Measurements from ENCODE around the gene TIAM1.

TIAM1 gene

DNA sequence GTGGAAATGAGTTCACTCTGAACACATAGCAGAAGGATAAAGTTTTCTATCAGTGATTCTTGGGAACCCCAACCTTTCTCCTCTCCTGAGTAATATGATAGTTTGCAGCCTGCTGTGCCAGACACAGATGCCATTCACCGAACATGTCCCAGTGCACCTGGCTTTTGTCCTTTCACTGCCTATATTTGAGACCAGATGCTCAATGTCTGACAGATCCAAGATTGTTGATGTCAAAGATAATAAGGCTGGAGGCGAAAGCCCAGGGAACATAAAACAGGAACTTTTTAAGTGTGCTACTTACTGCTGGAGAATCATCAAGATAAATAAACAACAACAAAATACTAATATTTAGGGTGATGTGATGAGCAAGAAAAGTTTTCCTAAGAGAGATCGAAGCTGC is 139.3 kb downstream of the TIAM1 start:
- H3K36me3 ChIP-seq (ENCODE audit: control insufficient read depth in 5 of 5, insufficient read depth in 5 of 5, low read length in 5 of 5), result no peaks in the 10 kb centered on the region
- no peaks in the 10 kb centered on the region for H3K9me3 ChIP-seq (ENCODE audit: control insufficient read depth in 5 of 5, low read length in 5 of 5)
- no peaks in the 10 kb centered on the region for H3K27me3 ChIP-seq (ENCODE audit: control insufficient read depth in 5 of 5, insufficient read depth in 4 of 5, low read length in 5 of 5)
- H3K4me1 ChIP-seq (ENCODE audit: control insufficient read depth in 5 of 5, insufficient read depth in 5 of 5, low read length in 5 of 5), result peaks cover 2 to 19% (median 14%) of the 10 kb centered on the region in 5 donors
- no peak overlapping the region for H3K9ac ChIP-seq (ENCODE audit: low read length in 5 of 5)
- H3K4me3 ChIP-seq (ENCODE audit: low read depth in 1 of 5, low read length in 5 of 5), result no peak overlapping the region
- no peak overlapping the region for H3K27ac ChIP-seq (ENCODE audit: low read depth, low read length)

GRCh38 chr21:31203431-31204054 is 140.5 kb downstream of the TIAM1 start:
- Histone ChIP-seq H3K36me3 (ENCODE audit: control insufficient read depth in 5 of 5, insufficient read depth in 5 of 5, low read length in 5 of 5) (no peaks in the 10 kb centered on the region), H3K9ac (ENCODE audit: low read length in 5 of 5) (no peak overlapping the region), H3K27ac (ENCODE audit: low read depth, low read length) (no peak overlapping the region), H3K27me3 (ENCODE audit: control insufficient read depth in 5 of 5, insufficient read depth in 4 of 5, low read length in 5 of 5) (no peaks in the 10 kb centered on the region), H3K4me3 (ENCODE audit: low read depth in 1 of 5, low read length in 5 of 5) (no peak overlapping the region), H3K4me1 (ENCODE audit: control insufficient read depth in 5 of 5, insufficient read depth in 5 of 5, low read length in 5 of 5) (peaks cover 2 to 19% (median 14%) of the 10 kb centered on the region in 5 donors), H3K9me3 (ENCODE audit: control insufficient read depth in 5 of 5, low read length in 5 of 5) (no peaks in the 10 kb centered on the region)

DNA sequence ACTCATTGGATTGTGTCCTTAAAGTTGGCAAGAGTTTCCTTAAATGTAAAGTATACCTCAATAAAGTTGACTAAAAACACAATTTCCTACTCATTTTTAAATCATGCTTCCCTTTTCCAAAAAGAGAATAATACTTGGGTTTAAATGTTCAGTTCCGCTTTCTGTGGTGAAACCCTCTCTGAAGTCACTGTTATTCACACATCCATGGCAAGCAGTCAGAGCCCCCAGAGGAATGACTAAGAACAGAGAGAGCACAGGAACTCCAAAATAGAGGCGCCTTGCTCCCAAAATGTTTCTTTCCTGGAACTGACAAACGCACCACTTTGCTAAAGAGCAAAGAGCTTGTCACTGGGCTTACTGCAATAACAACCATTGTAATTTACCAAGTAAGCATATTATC is 142.5 kb downstream of the TIAM1 start:
- Histone ChIP-seq H3K27me3 (ENCODE audit: control insufficient read depth in 5 of 5, insufficient read depth in 4 of 5, low read length in 5 of 5) (no peaks in the 10 kb centered on the region), H3K9me3 (ENCODE audit: control insufficient read depth in 5 of 5, low read length in 5 of 5) (no peaks in the 10 kb centered on the region), H3K4me3 (ENCODE audit: low read depth in 1 of 5, low read length in 5 of 5) (no peak overlapping the region), H3K36me3 (ENCODE audit: control insufficient read depth in 5 of 5, insufficient read depth in 5 of 5, low read length in 5 of 5) (no peaks in the 10 kb centered on the region), H3K4me1 (ENCODE audit: control insufficient read depth in 5 of 5, insufficient read depth in 5 of 5, low read length in 5 of 5) (peaks cover 3 to 23% (median 14%) of the 10 kb centered on the region in 5 donors), H3K27ac (ENCODE audit: low read depth, low read length) (peak overlapping the region; percentile 72), H3K9ac (ENCODE audit: low read length in 5 of 5) (peak overlapping the region in 2 of 5 donors; percentile 26 to 44)

DNA sequence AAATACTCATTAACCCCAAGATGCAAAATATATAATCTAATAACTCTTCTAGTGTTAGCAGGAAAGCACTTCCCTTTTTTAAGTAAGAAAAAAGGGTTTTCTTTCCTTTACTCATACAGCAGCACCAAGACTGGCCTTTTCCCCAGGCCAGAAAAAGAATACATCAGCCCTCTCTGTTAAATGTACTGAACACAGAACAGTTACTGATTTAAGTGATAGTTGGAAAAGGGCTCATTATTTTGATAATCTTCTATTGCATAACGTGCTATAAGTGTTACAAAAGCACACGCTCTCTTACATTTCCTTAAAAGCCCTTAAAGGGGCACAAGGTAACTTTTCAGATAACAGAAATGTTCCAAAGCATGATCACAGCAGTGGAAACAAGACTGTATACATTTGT is 142.9 kb downstream of the TIAM1 start:
- Histone ChIP-seq H3K4me1 (ENCODE audit: control insufficient read depth in 5 of 5, insufficient read depth in 5 of 5, low read length in 5 of 5) (peaks cover 3 to 23% (median 14%) of the 10 kb centered on the region in 5 donors), H3K27ac (ENCODE audit: low read depth, low read length) (peak overlapping the region; percentile 72), H3K9ac (ENCODE audit: low read length in 5 of 5) (peak overlapping the region in 2 of 5 donors; percentile 26 to 44), H3K9me3 (ENCODE audit: control insufficient read depth in 5 of 5, low read length in 5 of 5) (no peaks in the 10 kb centered on the region), H3K27me3 (ENCODE audit: control insufficient read depth in 5 of 5, insufficient read depth in 4 of 5, low read length in 5 of 5) (no peaks in the 10 kb centered on the region), H3K4me3 (ENCODE audit: low read depth in 1 of 5, low read length in 5 of 5) (no peak overlapping the region), H3K36me3 (ENCODE audit: control insufficient read depth in 5 of 5, insufficient read depth in 5 of 5, low read length in 5 of 5) (no peaks in the 10 kb centered on the region)

- Histone ChIP-seq H3K4me1 (ENCODE audit: control insufficient read depth in 5 of 5, insufficient read depth in 5 of 5, low read length in 5 of 5) (peaks cover 3 to 23% (median 14%) of the 10 kb centered on the region in 5 donors), H3K9ac (ENCODE audit: low read length in 5 of 5) (no peak overlapping the region), H3K27ac (ENCODE audit: low read depth, low read length) (no peak overlapping the region), H3K9me3 (ENCODE audit: control insufficient read depth in 5 of 5, low read length in 5 of 5) (no peaks in the 10 kb centered on the region), H3K27me3 (ENCODE audit: control insufficient read depth in 5 of 5, insufficient read depth in 4 of 5, low read length in 5 of 5) (no peaks in the 10 kb centered on the region), H3K4me3 (ENCODE audit: low read depth in 1 of 5, low read length in 5 of 5) (no peak overlapping the region), H3K36me3 (ENCODE audit: control insufficient read depth in 5 of 5, insufficient read depth in 5 of 5, low read length in 5 of 5) (no peaks in the 10 kb centered on the region)
Measured at GRCh38 chr21:31198575-31198974, 145.5 kb downstream of the TIAM1 start.

DNA sequence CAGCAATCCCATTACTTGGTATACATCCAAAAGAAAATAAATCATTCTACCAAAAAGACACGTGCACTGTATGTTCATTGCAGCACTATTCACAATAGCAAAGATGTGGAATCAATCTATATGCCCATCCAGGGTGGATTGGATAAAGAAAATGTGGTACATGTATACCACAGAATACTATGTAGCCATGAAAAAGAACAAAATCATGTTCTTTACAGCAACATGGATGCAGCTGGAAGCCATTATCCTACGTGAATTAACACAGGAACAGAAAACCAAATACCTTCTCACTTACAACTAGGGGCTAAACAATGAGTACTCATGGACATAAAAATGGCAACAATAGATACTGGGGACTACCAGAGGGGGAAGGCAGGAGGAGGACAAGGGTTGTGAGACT is 147.3 kb downstream of the TIAM1 start:
- Histone ChIP-seq H3K27ac (ENCODE audit: low read depth, low read length) (no peak overlapping the region), H3K4me1 (ENCODE audit: control insufficient read depth in 5 of 5, insufficient read depth in 5 of 5, low read length in 5 of 5) (peaks cover 1 to 17% (median 11%) of the 10 kb centered on the region in 5 donors), H3K36me3 (ENCODE audit: control insufficient read depth in 5 of 5, insufficient read depth in 5 of 5, low read length in 5 of 5) (no peaks in the 10 kb centered on the region), H3K9me3 (ENCODE audit: control insufficient read depth in 5 of 5, low read length in 5 of 5) (no peaks in the 10 kb centered on the region), H3K9ac (ENCODE audit: low read length in 5 of 5) (no peak overlapping the region), H3K4me3 (ENCODE audit: low read depth in 1 of 5, low read length in 5 of 5) (no peak overlapping the region), H3K27me3 (ENCODE audit: control insufficient read depth in 5 of 5, insufficient read depth in 4 of 5, low read length in 5 of 5) (no peaks in the 10 kb centered on the region)

DNA sequence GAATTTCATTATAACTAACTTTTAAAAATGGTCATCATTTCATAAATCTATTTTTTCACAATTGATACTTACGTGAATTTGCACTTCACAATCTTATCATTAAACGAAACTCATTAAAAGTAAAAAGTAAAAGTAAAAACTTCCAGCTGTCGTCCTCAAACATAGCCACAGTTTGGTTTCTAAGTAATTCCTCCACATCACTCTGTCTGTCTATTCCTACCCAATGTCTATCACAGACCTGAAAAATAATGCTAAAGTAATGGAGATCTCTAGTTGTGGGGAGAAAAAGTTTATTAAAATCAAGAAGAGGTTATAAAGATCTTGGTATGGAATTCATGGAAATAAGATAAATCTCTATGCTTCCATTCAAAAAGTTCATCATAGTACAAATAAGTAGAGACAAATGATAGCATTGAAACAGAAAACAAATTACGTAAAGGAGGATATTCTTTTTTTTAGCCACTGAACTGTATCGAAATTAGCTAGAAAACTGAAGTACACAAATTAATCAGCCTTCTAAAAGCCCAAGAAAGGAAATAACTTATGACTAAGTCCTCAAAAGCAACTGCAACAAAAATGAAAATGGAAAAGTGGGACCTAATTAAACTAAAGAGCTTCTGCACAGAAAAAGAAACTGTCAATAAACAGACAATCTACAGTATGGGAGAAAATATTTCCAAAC is 148.6 kb downstream of the TIAM1 start:
- Histone ChIP-seq H3K36me3 (ENCODE audit: control insufficient read depth in 5 of 5, insufficient read depth in 5 of 5, low read length in 5 of 5) (no peaks in the 10 kb centered on the region), H3K4me1 (ENCODE audit: control insufficient read depth in 5 of 5, insufficient read depth in 5 of 5, low read length in 5 of 5) (peaks cover 0 to 5% (median 2%) of the 10 kb centered on the region in 5 donors), H3K27ac (ENCODE audit: low read depth, low read length) (no peak overlapping the region), H3K9me3 (ENCODE audit: control insufficient read depth in 5 of 5, low read length in 5 of 5) (no peaks in the 10 kb centered on the region), H3K4me3 (ENCODE audit: low read depth in 1 of 5, low read length in 5 of 5) (no peak overlapping the region), H3K27me3 (ENCODE audit: control insufficient read depth in 5 of 5, insufficient read depth in 4 of 5, low read length in 5 of 5) (no peaks in the 10 kb centered on the region), H3K9ac (ENCODE audit: low read length in 5 of 5) (no peak overlapping the region)

DNA sequence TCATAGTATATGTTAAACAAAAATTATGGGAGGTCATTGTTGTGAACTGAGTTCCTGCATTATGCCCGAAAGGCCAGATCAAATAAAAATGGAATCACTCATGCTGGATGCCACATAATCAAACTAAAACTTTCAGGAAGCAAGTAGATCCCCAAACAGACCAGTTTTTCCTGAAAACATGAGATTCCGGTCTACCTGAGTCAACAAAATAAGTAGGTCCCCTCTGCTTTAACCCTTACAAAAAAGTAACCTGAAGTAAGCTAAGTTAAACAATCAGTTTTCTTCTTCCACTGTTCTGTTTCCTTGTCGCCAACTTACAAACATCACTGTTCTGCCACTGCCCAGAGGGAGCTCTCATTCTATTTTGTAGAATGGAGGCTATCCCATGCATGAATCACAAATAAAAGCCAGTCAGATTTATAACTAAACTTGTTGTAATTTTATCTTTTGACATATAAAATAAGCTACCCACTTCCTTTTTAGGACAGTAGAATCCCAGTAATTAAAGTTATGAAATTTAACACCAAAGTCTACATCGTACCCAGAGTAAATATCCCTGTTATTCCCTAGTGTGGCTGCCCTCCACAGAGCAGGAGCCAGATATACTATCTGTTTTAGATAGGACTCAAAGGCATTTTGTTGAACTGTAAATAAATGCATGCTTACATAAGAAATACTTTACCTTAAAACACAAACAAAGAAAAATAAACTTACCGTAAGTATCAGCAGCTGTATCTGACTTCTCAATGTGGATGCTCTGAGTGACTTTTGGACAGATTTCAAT is 149.4 kb downstream of the TIAM1 start:
- Histone ChIP-seq H3K27ac (ENCODE audit: low read depth, low read length) (no peak overlapping the region), H3K36me3 (ENCODE audit: control insufficient read depth in 5 of 5, insufficient read depth in 5 of 5, low read length in 5 of 5) (no peaks in the 10 kb centered on the region), H3K9ac (ENCODE audit: low read length in 5 of 5) (no peak overlapping the region), H3K9me3 (ENCODE audit: control insufficient read depth in 5 of 5, low read length in 5 of 5) (no peaks in the 10 kb centered on the region), H3K4me1 (ENCODE audit: control insufficient read depth in 5 of 5, insufficient read depth in 5 of 5, low read length in 5 of 5) (peaks cover 0 to 5% (median 2%) of the 10 kb centered on the region in 5 donors), H3K4me3 (ENCODE audit: low read depth in 1 of 5, low read length in 5 of 5) (no peak overlapping the region), H3K27me3 (ENCODE audit: control insufficient read depth in 5 of 5, insufficient read depth in 4 of 5, low read length in 5 of 5) (no peaks in the 10 kb centered on the region)

- no peak overlapping the region for H3K4me3 ChIP-seq (ENCODE audit: low read depth in 1 of 5, low read length in 5 of 5)
- no peaks in the 10 kb centered on the region for H3K36me3 ChIP-seq (ENCODE audit: control insufficient read depth in 5 of 5, insufficient read depth in 5 of 5, low read length in 5 of 5)
- no peaks in the 10 kb centered on the region for H3K9me3 ChIP-seq (ENCODE audit: control insufficient read depth in 5 of 5, low read length in 5 of 5)
- H3K9ac ChIP-seq (ENCODE audit: low read length in 5 of 5), result no peak overlapping the region
- no peak overlapping the region for H3K27ac ChIP-seq (ENCODE audit: low read depth, low read length)
- peaks cover 0 to 5% (median 2%) of the 10 kb centered on the region in 5 donors for H3K4me1 ChIP-seq (ENCODE audit: control insufficient read depth in 5 of 5, insufficient read depth in 5 of 5, low read length in 5 of 5)
- no peaks in the 10 kb centered on the region for H3K27me3 ChIP-seq (ENCODE audit: control insufficient read depth in 5 of 5, insufficient read depth in 4 of 5, low read length in 5 of 5)
Measured at GRCh38 chr21:31193761-31194160, 150.3 kb downstream of the TIAM1 start.

DNA sequence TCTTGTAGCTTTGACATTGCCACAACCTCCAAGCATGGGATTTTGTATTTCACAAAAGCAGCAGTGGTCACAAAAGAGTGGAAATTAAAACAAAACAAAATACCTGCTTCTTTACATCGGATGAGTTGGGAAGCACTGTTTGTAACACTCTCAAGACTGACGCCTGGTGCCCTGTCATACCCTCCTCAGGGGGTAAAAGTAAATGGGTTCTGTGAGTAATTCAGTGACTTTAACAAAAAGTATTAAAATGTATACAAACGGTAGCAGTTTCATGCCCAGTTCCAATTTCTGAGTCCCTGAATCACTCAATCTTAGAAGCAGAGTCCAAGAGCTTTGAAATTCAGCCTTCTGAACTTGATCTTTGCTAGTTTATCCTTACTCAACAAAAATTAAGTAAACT is 152.5 kb downstream of the TIAM1 start:
- no peaks in the 10 kb centered on the region for H3K9me3 ChIP-seq (ENCODE audit: control insufficient read depth in 5 of 5, low read length in 5 of 5)
- H3K27me3 ChIP-seq (ENCODE audit: control insufficient read depth in 5 of 5, insufficient read depth in 4 of 5, low read length in 5 of 5), result no peaks in the 10 kb centered on the region
- H3K9ac ChIP-seq (ENCODE audit: low read length in 5 of 5), result no peak overlapping the region
- no peak overlapping the region for H3K4me3 ChIP-seq (ENCODE audit: low read depth in 1 of 5, low read length in 5 of 5)
- no peaks in the 10 kb centered on the region for H3K36me3 ChIP-seq (ENCODE audit: control insufficient read depth in 5 of 5, insufficient read depth in 5 of 5, low read length in 5 of 5)
- H3K4me1 ChIP-seq (ENCODE audit: control insufficient read depth in 5 of 5, insufficient read depth in 5 of 5, low read length in 5 of 5), result no peaks in the 10 kb centered on the region
- no peak overlapping the region for H3K27ac ChIP-seq (ENCODE audit: low read depth, low read length)
